HG03280 (cell line): ENCODE results near the gene ELOVL1.

ENCODE experiments used
- ATAC-seq: cut with Tn5 transposase; IDR thresholded peaks from one replicate; pipeline ENCODE4 v1.9.1; 2021; ENCODE audit warnings: mild to moderate bottlenecking, moderate library complexity; ENCODE audit not compliant: unreplicated experiment

ELOVL1 gene

GRCh38 chr1:43358121-43358745 lies 9.6 kb downstream of the ELOVL1 start:
- peak; percentile 6 for ATAC-seq

- ATAC-seq, result no peak
These were observed 10.6 kb downstream of the ELOVL1 start for GRCh38 chr1:43357251-43357650.

GRCh38 chr1:43354936-43355335 lies 12.9 kb downstream of the ELOVL1 start:
- ATAC-seq, result no peak

- ATAC-seq, result no peak
These were observed 13.3 kb downstream of the ELOVL1 start for GRCh38 chr1:43354471-43354870.

GRCh38 chr1:43352881-43353280 lies 14.9 kb downstream of the ELOVL1 start:
- no peak for ATAC-seq

GRCh38 chr1:43352351-43352705 lies 15.5 kb downstream of the ELOVL1 start:
- ATAC-seq, result no peak

GRCh38 chr1:43351421-43352350 lies 16.1 kb downstream of the ELOVL1 start:
- ATAC-seq, result no peak

- no peak for ATAC-seq
These were observed 16.8 kb downstream of the ELOVL1 start for GRCh38 chr1:43350976-43351375.

GRCh38 chr1:43349594-43350306 lies 18.1 kb downstream of the ELOVL1 start:
- no peak for ATAC-seq

- ATAC-seq, result no peak
These were observed 18.8 kb downstream of the ELOVL1 start for GRCh38 chr1:43348809-43349593.

GRCh38 chr1:43348343-43348808 lies 19.4 kb downstream of the ELOVL1 start:
- no peak for ATAC-seq

GRCh38 chr1:43346636-43347035 lies 21.2 kb downstream of the ELOVL1 start:
- no peak for ATAC-seq

- no peak for ATAC-seq
These were observed 22.7 kb downstream of the ELOVL1 start for GRCh38 chr1:43345120-43345519.

GRCh38 chr1:43344267-43344850 lies 23.5 kb downstream of the ELOVL1 start:
- ATAC-seq, result no peak

GRCh38 chr1:43340559-43340958 lies 27.3 kb downstream of the ELOVL1 start:
- no peak for ATAC-seq

- no peak for ATAC-seq
These were observed 28.1 kb downstream of the ELOVL1 start for GRCh38 chr1:43339584-43340232.

GRCh38 chr1:43338001-43338400 lies 29.8 kb downstream of the ELOVL1 start:
- no peak for ATAC-seq

GRCh38 chr1:43337588-43337987 lies 30.2 kb downstream of the ELOVL1 start, which contains the start of gene MPL:
Gene MPL (plus strand): TSS chr1:43337818. CDS start chr1:43337849, 31 bp downstream.
- ATAC-seq, result no peak

- ATAC-seq, result no peak
These were observed 33.2 kb downstream of the ELOVL1 start for GRCh38 chr1:43334453-43335205.
